Stomach (tissue), 9 donors: ENCODE data around the gene STRA6. TPM values are rescaled to one million over a fixed set of nuclear protein-coding genes. Genes with fewer than 3 reads are reported as not detected.
A peak's percentile ranks its signal among the peaks of the same experiment; 100 is the strongest.

ENCODE experiments used
- DNase-seq, 2 donors: peaks; one replicate each; pipeline versions ENCODE4 v3.0.0 to v3.0.0-alpha.2; 2013 to 2019
- H3K27ac ChIP-seq, 5 donors: fragments of 200-600 bp in 4 of 5; sonication (generic) in 4 of 5; one replicate each; pipeline ENCODE4 v1.5.1; 2013 to 2019; ENCODE audit warnings: mild to moderate bottlenecking in 1 of 5, moderate library complexity in 1 of 5
- H3K27me3 ChIP-seq, 3 donors: fragments of 200-600 bp; sonication (generic); one replicate each; pipeline ENCODE4 v1.5.1; 2017 to 2019; ENCODE audit warnings: mixed run types in 1 of 3
- H3K36me3 ChIP-seq, 4 donors: fragments of 200-600 bp; sonication (generic); 1 replicate in 3 of 4; 2 replicates in 1 of 4; pipeline ENCODE4 v1.5.1; 2016 to 2019
- H3K4me1 ChIP-seq, 4 donors: fragments of 200-600 bp; sonication (generic); one replicate each; pipeline ENCODE4 v1.5.1; 2016 to 2019
- H3K4me3 ChIP-seq, 4 donors: fragments of 200-600 bp; sonication (generic) in 3 of 4; one replicate each; pipeline ENCODE4 v1.5.1; 2016 to 2019; ENCODE audit warnings: mild to moderate bottlenecking in 1 of 4
- H3K9me3 ChIP-seq, 4 donors: fragments of 200-600 bp; sonication (generic); one replicate each; pipeline ENCODE4 v1.5.1; 2016 to 2019
- EP300 ChIP-seq: sonication (generic); formaldehyde crosslinking; IDR thresholded peaks from one replicate; pipeline ENCODE4 v1.6.1; 2017; ENCODE audit warnings: antibody characterized with exemption
- POLR2A ChIP-seq, 4 donors: fragments of 450-650 bp; IDR thresholded peaks; one replicate each; pipeline ENCODE4 v1.6.1; 2016; ENCODE audit warnings: antibody characterized with exemption in 4 of 4, control low read depth in 2 of 4, mild to moderate bottlenecking in 1 of 4, moderate library complexity in 1 of 4
- POLR2AphosphoS5 ChIP-seq, 3 donors: sonication (generic); formaldehyde crosslinking; IDR thresholded peaks; one replicate each; pipeline ENCODE4 v1.6.1; 2016; ENCODE audit warnings: antibody characterized with exemption in 3 of 3
- WGBS, 5 donors: extraction: QIAGEN DNeasy Blood & Tissue Kit in 3 of 5; methylation state at CpG; one replicate each; pipeline versions ENCODE4 v1.1.5 to v1.1.7; 2013 to 2018; 5-methylcytosine and 5-hydroxymethylcytosine counted together
- intact Hi-C: fragments of 100-400 bp; cut with DNase I; formaldehyde crosslinking; loops from one replicate; pipeline ENCODE4 v1.15.1; 2023; ENCODE audit warnings: low total_unique reads
- polyA plus RNA-seq, 3 donors: library from polyadenylated mRNA; stranded (reverse); fragments of 200-250 nt; gene quantifications; one replicate each; pipeline ENCODE4 v1.2.3, GENCODE V29; 2013
- total RNA-seq, 5 donors: library from RNA; depleted of rRNA; stranded (reverse); fragments of >200 nt; gene quantifications; one replicate each; pipeline versions ENCODE4 v1.1.0 to v1.2.3, GENCODE V29; 2014 to 2016
- TF ChIP-seq, protein P1 (sequence below), 7 experiments: fragments of 450-650 bp in 4 of 7; fragments of 200-600 bp in 3 of 7; sonication (generic) in 3 of 7; IDR thresholded peaks; one replicate each; pipeline ENCODE4 v1.5.1; 2016 to 2019; ENCODE audit warnings: antibody characterized with exemption in 7 of 7, control low read depth in 2 of 7, mild to moderate bottlenecking in 1 of 7
- donor health status: healthy with polysubstance abuse.
- donor health status: Bipolar disorder and iron deficiency.
- donor health status: healthy.

STRA6 gene
- total and polyA plus RNA-seq, 8 donors: 0.95 to 1.5 TPM; not detected in 6

DNA sequence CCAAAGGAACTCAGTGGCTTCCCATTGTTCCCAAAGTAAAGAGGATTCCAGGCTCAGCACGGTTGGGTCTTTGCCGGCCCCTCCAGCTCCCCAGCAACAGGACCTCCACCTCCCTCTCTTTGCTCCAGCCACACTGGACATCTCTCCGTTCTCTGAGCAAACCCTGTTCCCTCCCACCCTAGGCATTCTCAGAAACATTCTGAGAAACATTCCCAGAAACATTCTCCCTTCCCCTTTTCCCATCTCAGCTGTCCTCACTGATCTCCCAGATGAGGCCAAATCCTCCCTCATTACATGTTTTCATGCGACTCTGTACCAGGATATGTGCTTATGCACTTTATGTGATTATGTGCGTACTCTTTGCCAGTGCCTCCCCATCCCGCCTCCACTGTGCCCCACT is 47.7 kb upstream of the STRA6 start:
- peaks cover 0 to 18% (median 5%) of the 10 kb centered on the region in 3 donors for H3K27me3 ChIP-seq
- no peaks in the 10 kb centered on the region for H3K9me3 ChIP-seq
- H3K36me3 ChIP-seq: no peaks in the 10 kb centered on the region
- no peak for DNase-seq
- H3K4me3 ChIP-seq: no peak overlapping the region
- 81 to 89% (median 82%) methylated on average over 6 of the region's 6 CpGs for WGBS, 5 donors
- TF ChIP-seq POLR2AphosphoS5 (IDR thresholded peaks at IDR 0.05): no peak
- TF ChIP-seq EP300: no peak
- TF ChIP-seq POLR2A (IDR thresholded peaks at IDR 0.05): no peak
- TF ChIP-seq, protein P1, sequence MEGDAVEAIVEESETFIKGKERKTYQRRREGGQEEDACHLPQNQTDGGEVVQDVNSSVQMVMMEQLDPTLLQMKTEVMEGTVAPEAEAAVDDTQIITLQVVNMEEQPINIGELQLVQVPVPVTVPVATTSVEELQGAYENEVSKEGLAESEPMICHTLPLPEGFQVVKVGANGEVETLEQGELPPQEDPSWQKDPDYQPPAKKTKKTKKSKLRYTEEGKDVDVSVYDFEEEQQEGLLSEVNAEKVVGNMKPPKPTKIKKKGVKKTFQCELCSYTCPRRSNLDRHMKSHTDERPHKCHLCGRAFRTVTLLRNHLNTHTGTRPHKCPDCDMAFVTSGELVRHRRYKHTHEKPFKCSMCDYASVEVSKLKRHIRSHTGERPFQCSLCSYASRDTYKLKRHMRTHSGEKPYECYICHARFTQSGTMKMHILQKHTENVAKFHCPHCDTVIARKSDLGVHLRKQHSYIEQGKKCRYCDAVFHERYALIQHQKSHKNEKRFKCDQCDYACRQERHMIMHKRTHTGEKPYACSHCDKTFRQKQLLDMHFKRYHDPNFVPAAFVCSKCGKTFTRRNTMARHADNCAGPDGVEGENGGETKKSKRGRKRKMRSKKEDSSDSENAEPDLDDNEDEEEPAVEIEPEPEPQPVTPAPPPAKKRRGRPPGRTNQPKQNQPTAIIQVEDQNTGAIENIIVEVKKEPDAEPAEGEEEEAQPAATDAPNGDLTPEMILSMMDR (IDR thresholded peaks at IDR 0.05): no peak
- intact Hi-C loops: no loop called here
- peaks cover 6 to 30% (median 13%) of the 10 kb centered on the region in 4 donors for H3K4me1 ChIP-seq
- peak overlapping the region in 2 of 5 donors; percentile 37 to 46 for H3K27ac ChIP-seq

DNA sequence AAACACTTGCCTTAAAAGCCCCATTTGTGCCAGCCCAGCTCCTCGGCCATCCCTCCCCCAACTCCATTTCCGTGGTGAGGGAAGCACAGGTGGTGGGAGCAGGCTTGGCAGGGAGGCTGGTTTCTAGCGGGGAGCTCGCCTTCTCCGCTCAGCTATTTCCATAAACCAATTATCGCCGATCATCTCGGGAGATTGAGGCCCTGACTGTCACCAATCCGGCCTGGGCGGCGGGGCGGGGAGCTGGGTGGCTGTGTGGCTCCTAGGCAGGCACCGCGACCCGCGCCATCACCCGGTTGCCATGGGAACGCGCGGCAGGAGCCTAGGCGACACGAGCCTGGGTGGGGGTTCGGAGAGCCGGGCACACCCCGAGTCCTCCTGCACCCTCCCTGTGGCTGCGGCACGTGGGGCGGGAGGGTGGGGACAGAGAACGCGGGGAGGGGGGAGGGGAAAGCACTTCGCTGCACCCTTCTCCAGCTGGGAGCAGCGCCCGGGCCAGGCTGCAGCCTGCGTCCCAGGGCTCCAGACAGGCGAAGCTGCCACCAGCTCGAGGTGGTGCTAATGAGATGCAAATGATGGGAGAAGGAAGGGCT is 42.9 kb upstream of the STRA6 start:
- 4 to 14% (median 7%) methylated on average over 15 to 36 of the region's 36 CpGs for WGBS, 5 donors
- peaks cover 28 to 41% (median 33%) of the 10 kb centered on the region in 4 donors for H3K4me1 ChIP-seq

DNA sequence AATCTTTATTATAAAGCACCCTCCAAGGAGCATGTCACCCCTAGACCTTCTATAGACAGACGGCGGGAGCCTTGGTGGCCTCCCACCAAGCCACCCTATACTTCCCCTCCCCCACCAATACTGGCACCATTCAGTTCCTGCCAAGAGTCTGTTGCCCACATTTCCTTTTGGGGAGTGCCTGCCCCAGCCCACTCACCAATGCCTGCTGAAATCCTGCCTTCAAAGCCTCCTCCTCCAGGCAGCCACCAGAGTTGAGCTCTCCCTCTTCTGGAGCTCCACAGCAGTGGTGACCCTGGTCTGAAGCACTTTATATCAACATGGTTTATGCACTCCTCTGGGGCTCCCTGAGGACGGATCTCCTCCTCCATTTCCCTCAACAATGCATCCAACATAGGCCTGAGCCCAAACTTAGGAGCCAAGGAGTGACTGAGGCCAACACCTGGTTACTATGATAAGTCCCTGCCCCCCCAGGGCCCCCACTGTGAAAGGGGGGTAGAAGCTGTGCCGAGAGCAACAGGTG is 42.3 kb upstream of the STRA6 start:
- Histone ChIP-seq H3K27ac (no peak overlapping the region), H3K27me3 (peaks cover 0 to 30% (median 5%) of the 10 kb centered on the region in 3 donors), H3K9me3 (no peaks in the 10 kb centered on the region), H3K4me1 (peaks cover 32 to 47% (median 38%) of the 10 kb centered on the region in 4 donors), H3K4me3 (no peak overlapping the region), H3K36me3 (no peaks in the 10 kb centered on the region)
- DNase-seq: no peak
- 59 to 64% (median 63%) methylated on average over 3 to 4 of the region's 4 CpGs for WGBS, 5 donors
- intact Hi-C loops: no loop called here
- TF ChIP-seq POLR2A (IDR thresholded peaks at IDR 0.05): no peak
- TF ChIP-seq, protein P1 (IDR thresholded peaks at IDR 0.05): no peak
- TF ChIP-seq EP300: no peak
- no peak for TF ChIP-seq POLR2AphosphoS5 (IDR thresholded peaks at IDR 0.05)

More for the DNA sequence above, 42.9 kb upstream of the STRA6 start:
- peaks cover 0 to 30% (median 5%) of the 10 kb centered on the region in 3 donors for H3K27me3 ChIP-seq
- no peaks in the 10 kb centered on the region for H3K9me3 ChIP-seq
- H3K27ac ChIP-seq: no peak overlapping the region
- DNase-seq: peak in 1 of 2 donors; percentile 71
- no peaks in the 10 kb centered on the region for H3K36me3 ChIP-seq
- TF ChIP-seq POLR2A (IDR thresholded peaks at IDR 0.05) (no peak), POLR2AphosphoS5 (IDR thresholded peaks at IDR 0.05) (no peak), EP300 (no peak)
- TF ChIP-seq, protein P1 (IDR thresholded peaks at IDR 0.05): no peak
- H3K4me3 ChIP-seq: peak overlapping the region; percentile 1 to 11 (median 2)
- intact Hi-C loops: no loop called here

DNA sequence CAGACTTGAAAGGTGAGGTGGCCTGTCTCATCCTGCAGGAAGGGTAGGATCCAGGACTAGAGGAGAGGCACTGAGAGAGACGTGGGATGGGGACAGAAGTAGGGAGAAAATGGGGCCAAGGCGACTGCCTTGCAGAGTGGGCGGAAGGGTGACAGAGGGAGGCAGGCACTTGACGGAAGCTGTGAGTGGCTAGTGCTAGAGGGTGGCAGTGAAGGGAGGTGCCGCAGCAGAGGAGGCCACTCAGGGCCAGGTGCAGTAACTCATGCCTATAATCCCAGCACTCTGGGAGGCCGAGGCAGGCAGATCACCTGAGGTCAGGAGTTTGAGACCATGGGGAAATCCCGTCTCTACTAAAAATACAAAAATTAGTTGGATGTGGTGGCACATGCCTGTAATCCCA is 40.8 kb upstream of the STRA6 start:
- H3K4me1 ChIP-seq: peaks cover 39 to 55% (median 46%) of the 10 kb centered on the region in 4 donors
- no peak overlapping the region for H3K4me3 ChIP-seq
- DNase-seq: no peak
- H3K27ac ChIP-seq: no peak overlapping the region
- peaks cover 0 to 30% (median 5%) of the 10 kb centered on the region in 3 donors for H3K27me3 ChIP-seq
- intact Hi-C loops: no loop called here
- H3K9me3 ChIP-seq: no peaks in the 10 kb centered on the region
- TF ChIP-seq, protein P1 (IDR thresholded peaks at IDR 0.05): no peak
- TF ChIP-seq POLR2AphosphoS5 (IDR thresholded peaks at IDR 0.05) (no peak), POLR2A (IDR thresholded peaks at IDR 0.05) (no peak), EP300 (no peak)
- H3K36me3 ChIP-seq: no peaks in the 10 kb centered on the region
- 85 to 91% (median 89%) methylated on average over 7 of the region's 7 CpGs for WGBS, 5 donors
